GM12872 (cell line): Measurements from ENCODE around the gene POLR3K.

ENCODE experiments used
- CTCF ChIP-seq: IDR thresholded peaks from 3 replicates; pipeline ENCODE4 v1.5.1; 2011; ENCODE audit warnings: low read depth, mild to moderate bottlenecking, low read length, moderate library complexity; ENCODE audit not compliant: insufficient read depth

The POLR3K gene

GRCh38 chr16:92431-93339, 39.3 kb upstream of the POLR3K start:
- no peak for TF ChIP-seq CTCF

GRCh38 chr16:91484-91883, 38.1 kb upstream of the POLR3K start:
- TF ChIP-seq CTCF, result no peak

- no peak for TF ChIP-seq CTCF
Measured at GRCh38 chr16:89391-90302, 36.2 kb upstream of the POLR3K start.

- no peak for TF ChIP-seq CTCF
Measured at GRCh38 chr16:88613-89012, 35.2 kb upstream of the POLR3K start.

GRCh38 chr16:86483-86952, 33.1 kb upstream of the POLR3K start:
- no peak for TF ChIP-seq CTCF

- TF ChIP-seq CTCF, result no peak
Measured at GRCh38 chr16:85865-86264, 32.5 kb upstream of the POLR3K start.

- TF ChIP-seq CTCF, result no peak
Measured at GRCh38 chr16:85407-85782, 32.0 kb upstream of the POLR3K start.
